Islet precursor cell (in vitro differentiated cells): ENCODE results near the gene ABI1.

Experiments
- DNase-seq: peaks from one replicate; pipeline ENCODE4 v3.0.0-alpha.2; 2018

ABI1 gene

DNA sequence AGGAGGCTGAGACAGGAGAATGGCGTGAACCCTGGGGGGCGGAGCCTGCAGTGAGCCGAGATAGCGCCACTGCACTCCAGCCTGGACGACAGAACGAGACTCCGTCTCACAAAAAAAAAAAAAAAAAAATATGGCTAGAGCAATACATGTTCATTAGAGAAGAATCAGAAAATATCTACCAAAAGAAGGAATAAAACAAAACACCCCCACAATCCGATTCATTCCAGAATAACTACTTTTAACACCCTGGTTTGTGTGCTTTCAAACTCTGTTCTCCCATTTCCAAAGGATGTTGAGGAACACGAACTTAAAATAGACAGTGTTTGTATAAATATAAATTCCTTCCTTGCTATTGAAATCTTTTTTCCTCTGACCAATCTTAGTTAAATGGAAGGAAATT lies 156.8 kb downstream of the ABI1 start:
- no peak for DNase-seq

DNA sequence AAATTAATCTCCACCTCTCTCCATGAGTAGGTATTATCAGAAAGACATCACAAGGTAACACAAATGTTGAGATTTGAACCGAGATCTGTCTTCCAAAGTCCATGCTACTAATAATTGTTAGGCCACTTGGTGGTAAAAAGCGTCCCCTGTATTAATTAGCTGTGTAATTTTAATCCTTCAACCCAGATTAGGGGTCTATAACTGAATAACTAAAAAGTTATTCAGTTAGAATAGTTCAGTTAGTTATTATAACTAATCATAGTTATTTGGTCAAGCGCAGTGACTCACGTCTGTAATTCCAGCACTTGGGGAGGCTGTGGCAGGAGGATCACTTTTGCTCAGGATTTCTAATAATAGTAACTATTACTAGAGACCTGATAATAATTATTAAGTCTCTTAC lies 157.7 kb downstream of the ABI1 start:
- no peak for DNase-seq

DNA sequence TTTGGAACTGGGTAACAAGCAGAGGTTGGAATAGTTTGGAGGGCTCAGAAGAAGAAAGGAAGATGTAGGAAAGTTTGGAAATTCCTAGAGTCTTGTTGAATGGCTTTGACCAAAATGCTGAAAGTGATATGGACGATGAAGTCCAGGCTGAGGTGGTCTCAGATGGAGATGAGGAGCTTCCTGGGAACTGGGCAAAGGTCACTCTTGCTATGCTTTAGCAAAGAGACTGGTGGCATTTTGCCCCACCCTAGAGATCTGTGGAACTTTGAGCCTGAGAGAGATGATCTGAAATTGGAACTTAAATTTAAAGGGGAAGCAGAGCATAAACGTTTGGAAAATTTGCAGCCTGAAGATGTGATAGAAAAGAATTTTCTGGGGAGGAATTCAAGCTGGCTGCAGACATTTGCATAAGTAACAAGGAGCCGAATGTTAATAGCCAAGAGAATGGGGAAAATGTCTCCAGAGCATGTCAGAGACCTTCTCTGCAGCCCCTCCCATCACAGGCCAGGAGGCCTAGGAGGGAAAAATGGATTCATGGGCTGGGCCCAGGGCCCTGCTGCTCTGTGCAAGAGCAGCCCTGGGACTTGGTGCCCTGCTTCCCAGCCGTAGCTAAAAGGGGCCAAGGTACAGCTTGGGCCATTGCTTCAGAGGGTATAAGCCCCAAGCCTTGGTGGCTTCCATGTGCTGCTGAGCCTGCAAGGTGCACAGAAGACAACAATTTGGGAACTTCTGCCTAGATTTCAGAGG lies 159.7 kb downstream of the ABI1 start:
- no peak for DNase-seq

DNA sequence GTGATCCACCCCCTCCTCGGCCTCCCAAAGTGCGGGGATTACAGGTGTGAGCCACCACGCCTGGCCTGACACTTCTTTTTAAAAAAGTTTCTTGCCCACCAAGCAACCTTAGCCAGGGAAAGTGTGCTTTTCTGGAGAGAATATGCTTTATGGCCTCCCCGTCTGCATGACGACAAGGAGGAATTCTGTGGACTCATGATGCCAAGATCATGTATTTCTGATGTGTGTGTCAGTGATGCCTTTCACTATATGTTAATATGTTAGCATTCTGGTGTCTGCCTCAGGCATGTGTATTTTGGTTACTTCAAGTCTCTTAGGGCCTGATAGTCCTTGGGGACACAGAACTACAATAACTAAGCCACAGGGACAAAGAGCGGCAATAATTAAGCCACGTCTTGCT lies 161.1 kb downstream of the ABI1 start:
- DNase-seq: no peak

DNA sequence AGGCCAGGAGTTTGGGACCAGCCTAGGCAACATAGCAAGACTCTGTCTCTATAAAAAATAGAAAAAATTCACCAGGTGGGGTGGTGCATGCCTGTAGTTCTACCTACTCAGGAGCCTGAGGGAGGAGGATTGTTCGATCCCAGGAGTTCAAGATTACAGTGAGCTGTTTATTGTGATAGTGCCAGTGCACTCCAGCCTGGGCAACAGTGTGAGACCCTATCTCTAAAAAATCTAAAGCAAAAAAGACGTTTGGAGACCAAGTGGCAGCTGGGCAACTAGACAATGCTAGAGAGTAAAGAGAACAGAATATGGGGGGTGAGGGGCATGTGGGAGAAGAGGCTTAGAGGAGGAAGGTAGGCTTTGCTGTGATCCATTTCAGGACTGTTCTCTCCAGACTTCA lies 161.8 kb downstream of the ABI1 start:
- no peak for DNase-seq

DNA sequence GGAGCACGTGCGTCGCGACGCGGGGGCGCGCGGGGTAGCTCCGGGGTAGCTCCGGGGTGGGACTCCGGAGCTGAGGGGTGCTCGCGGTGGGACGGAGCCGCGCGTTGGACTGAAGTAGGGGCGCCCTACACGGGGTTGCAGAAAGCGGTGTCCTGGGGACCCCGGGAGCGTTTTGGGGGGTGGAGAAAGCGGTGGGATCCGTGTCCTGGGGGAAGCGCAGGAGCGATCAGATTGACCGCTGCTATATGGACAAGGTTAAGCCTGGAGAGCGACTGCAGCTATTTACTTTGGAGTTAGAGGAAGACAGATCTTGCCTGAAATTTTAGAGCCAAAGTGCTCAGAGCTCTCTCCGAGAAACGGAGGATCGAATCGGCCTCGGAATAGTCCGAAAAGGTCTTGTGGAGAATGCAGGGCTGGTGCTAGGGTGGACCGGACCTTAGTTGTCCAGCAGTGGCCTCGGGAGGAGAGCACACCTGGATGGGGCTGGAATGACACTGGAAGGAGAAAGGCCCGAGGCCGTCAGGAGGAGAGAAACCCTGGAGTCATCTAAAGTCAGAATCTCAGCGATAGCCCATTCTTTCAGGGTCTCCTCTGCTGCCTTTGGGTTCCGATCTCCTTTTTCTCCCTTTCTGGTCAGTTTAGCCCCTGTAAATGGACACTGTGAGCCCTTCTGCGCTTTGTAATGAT lies 162.7 kb downstream of the ABI1 start:
- no peak for DNase-seq

DNA sequence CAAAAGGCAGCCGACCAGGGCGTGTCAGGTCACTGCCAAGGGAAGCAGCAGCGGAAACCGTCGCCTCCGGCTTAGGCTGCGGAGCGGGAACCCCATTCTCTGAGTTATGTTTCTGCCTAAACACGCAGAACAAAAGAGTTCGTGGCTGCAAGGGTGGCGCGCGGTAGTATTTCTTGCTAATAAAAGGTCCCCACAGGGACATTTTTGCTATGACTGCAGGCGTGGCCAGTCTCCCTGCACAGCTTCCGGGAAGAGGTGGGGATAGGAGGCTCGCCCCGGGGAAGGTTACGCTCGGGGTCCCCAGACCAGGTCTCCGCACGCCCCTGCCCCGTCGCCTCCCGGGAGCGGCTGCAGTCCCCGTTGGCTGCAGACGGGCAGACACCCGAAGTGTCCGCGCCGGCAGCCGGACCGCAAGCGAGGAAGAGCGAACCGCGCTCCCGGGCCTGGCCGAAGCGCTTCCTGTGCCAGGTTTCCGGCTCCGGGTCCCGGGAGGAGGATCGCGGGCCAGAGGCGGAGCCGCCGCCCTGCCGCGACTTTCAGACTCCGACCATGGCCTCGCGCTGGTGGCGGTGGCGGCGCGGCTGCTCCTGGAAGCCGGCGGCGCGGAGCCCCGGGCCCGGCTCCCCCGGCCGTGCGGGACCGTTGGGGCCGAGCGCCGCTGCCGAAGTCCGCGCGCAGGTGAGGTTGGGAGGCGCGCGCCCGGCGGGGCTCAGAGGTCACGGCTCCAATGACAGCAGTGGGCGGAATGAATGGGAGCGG lies 163.4 kb downstream of the ABI1 start, which contains the start of gene PDSS1:
PDSS1 (plus strand) TSS at position 539 of the 759 bp plus-strand sequence; CDS start at position 550, 11 bp downstream.
- peak; percentile 85 for DNase-seq

DNA sequence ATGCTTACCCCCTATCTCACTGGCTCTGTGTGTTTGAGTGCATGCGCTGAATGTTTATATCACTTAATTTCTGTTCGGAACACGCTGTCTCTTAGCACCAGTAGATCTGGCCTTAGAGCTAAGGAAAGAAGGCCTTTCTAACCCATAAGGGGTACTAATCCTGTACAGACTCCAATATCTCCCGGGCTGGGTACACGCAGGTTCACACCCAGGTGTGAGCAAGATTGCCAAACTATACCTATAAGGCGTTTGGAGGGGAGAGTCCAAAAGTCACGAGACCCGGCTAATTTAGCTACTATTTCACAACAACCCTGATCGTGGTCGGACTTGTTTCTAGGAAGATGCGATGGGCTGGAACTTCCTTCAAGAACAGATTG lies 164.0 kb downstream of the ABI1 start:
- no peak for DNase-seq
